H1 (cell line): Measurements from ENCODE around the gene TTC38. TPM values are rescaled to one million over a fixed set of nuclear protein-coding genes. Genes with fewer than 3 reads are reported as not detected.

ENCODE experiments used
- ASH2L ChIP-seq: fragments of 200-600, 300-600 bp; sonication (generic); IDR thresholded peaks from one replicate; pipeline ENCODE4 v1.7.1; 2017; ENCODE audit warnings: low read length
- SIRT6 ChIP-seq: IDR thresholded peaks from one replicate; pipeline ENCODE4 v1.7.1; 2012; ENCODE audit warnings: low read length, inconsistent platforms
- SP4 ChIP-seq: IDR thresholded peaks from 2 replicates; pipeline ENCODE4 v1.6.1; 2012; ENCODE audit warnings: low read length, inconsistent platforms
- YY1 ChIP-seq: IDR thresholded peaks from 2 replicates; pipeline ENCODE4 v1.6.1; 2011; ENCODE audit warnings: low read depth, mild to moderate bottlenecking, low read length
- polyA plus RNA-seq, 7 experiments: library from polyadenylated mRNA; depleted of rRNA in 3 of 7; stranded (reverse) in 5 of 7; unstranded in 2 of 7; fragments of >200 nt in 5 of 7; fragments of 200-250 nt in 2 of 7; gene quantifications; 1 replicate in 5 of 7; 2 replicates in 1 of 7; 4 replicates in 1 of 7; pipeline versions ENCODE4 v1.2.1 to v1.2.3, GENCODE V29; 2011 to 2013; ENCODE audit warnings: missing spikeins in 2 of 7, mixed read lengths in 2 of 7
- total RNA-seq: library from RNA; stranded (reverse); fragmentation: NEBNext Ultra II Directional; extraction: Animal tissue kit (Norgen Biotek cat#: 25700); gene quantifications from 2 replicates; pipeline ENCODE4 v1.2.1, GENCODE V29; 2021

TTC38 gene
- total and polyA plus RNA-seq, 2 of the 8 experiments (the other 6 are each of a cell fraction or from before 2014, with no cell fraction given): 25.3 to 34.8 TPM

DNA sequence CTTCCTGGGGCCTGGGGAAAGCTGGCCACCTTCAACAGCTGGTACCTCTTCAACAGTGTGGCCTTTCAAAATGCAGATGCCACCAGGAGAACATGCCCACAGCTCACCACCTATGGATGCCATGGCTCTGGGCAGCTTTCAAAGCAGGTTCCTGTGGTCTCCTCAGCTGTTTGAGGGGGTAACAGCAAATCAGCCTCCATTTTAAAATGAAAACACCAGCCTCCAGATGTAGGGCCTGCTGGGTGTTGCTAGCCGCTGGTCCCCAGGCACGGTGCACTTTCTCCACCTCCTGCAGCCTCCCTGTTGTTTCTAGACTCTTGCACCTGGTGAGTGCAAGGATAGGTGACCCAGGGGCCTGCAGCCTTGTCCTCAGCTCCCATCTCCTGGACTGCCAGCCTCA, 27.7 kb upstream of the TTC38 start (continued):
- TF ChIP-seq YY1 (no peak), SIRT6 (no peak), SP4 (no peak), ASH2L (no peak)
